SK-N-SH (cell line): ENCODE measurements around the gene STX11. TPM values are rescaled to one million over a fixed set of nuclear protein-coding genes. Genes with fewer than 3 reads are reported as not detected.

Experiments
- CTCF ChIA-PET: fragments of 300-600, 350-600 bp; formaldehyde crosslinking; extraction: SDS; loops from one replicate; lab custom pipeline; 2021; lab: Yijun Ruan, JAX
- POLR2A ChIA-PET: fragments of 350-600 bp; sonication (Branson Sonifier 250); formaldehyde crosslinking; extraction: SDS; loops from one replicate; lab custom pipeline; 2020; ENCODE audit warnings: antibody characterized with exemption, inconsistent platforms; lab: Yijun Ruan, JAX
- DNase-seq: peaks from one replicate; pipeline ENCODE4 v3.0.0; 2012
- H2AFZ ChIP-seq: fragments of 200-600 bp; sonication (generic); 2 replicates; pipeline ENCODE4 v1.8.1; 2016; ENCODE audit warnings: antibody characterized with exemption, mild to moderate bottlenecking, low read depth
- H3F3A ChIP-seq: fragments of 200-600 bp; sonication (generic); replicated peaks from 2 replicates; pipeline ENCODE3; 2016; ENCODE audit warnings: antibody characterized with exemption, mild to moderate bottlenecking; ENCODE audit not compliant: insufficient read depth
- H3K27ac ChIP-seq, 2 experiments: fragments of 200-500 bp in 1 of 2; fragments of 200-600 bp in 1 of 2; sonication (Bioruptor generic) in 1 of 2; sonication (generic), shearing (Covaris generic) in 1 of 2; 2 replicates each; pipeline versions ENCODE4 v1.5.1 to v1.6.1; 2014 to 2016; ENCODE audit warnings: low read depth in 2 of 2, inconsistent platforms in 1 of 2, low read length in 1 of 2, mild to moderate bottlenecking in 1 of 2, mixed read lengths in 1 of 2
- H3K27me3 ChIP-seq: fragments of 200-600 bp; sonication (generic), shearing (Covaris generic); 2 replicates; pipeline ENCODE4 v1.6.1; 2016; ENCODE audit warnings: mixed run types; ENCODE audit not compliant: insufficient read depth
- H3K36me3 ChIP-seq, 2 experiments: fragments of 200-500 bp in 1 of 2; fragments of 200-600 bp in 1 of 2; sonication (Bioruptor generic) in 1 of 2; sonication (generic) in 1 of 2; replicated peaks in 1 of 2; 2 replicates each; pipeline versions ENCODE3 to v1.5.1; 2014 to 2016; ENCODE audit warnings: low read length in 1 of 2, mild to moderate bottlenecking in 1 of 2; ENCODE audit not compliant: insufficient read depth in 2 of 2, control insufficient read depth in 1 of 2
- H3K4me1 ChIP-seq, 2 experiments: fragments of 200-500 bp in 1 of 2; fragments of 200-600 bp in 1 of 2; sonication (Bioruptor generic) in 1 of 2; sonication (generic), shearing (Covaris generic) in 1 of 2; 2 replicates each; pipeline versions ENCODE4 v1.5.1 to v1.6.1; 2014 to 2016; ENCODE audit warnings: low read depth in 1 of 2, low read length in 1 of 2, mixed run types in 1 of 2; ENCODE audit not compliant: insufficient read depth in 2 of 2, control insufficient read depth in 1 of 2
- H3K4me2 ChIP-seq: fragments of 200-600 bp; sonication (generic), shearing (Covaris generic); 2 replicates; pipeline ENCODE4 v1.6.1; 2017; ENCODE audit warnings: mixed run types
- H3K4me3 ChIP-seq, 2 experiments: fragments of 200-500 bp in 1 of 2; fragments of 200-600 bp in 1 of 2; sonication (Bioruptor generic) in 1 of 2; sonication (generic), shearing (Covaris generic) in 1 of 2; 2 replicates each; pipeline versions ENCODE4 v1.5.1 to v1.8.1; 2014 to 2016; ENCODE audit warnings: low read depth in 2 of 2, inconsistent platforms in 1 of 2, low read length in 1 of 2, mild to moderate bottlenecking in 1 of 2, mixed read lengths in 1 of 2, moderate library complexity in 1 of 2
- H3K79me2 ChIP-seq: fragments of 200-600 bp; sonication (generic); 2 replicates; pipeline ENCODE4 v1.8.1; 2017; ENCODE audit warnings: mild to moderate bottlenecking; ENCODE audit not compliant: insufficient read depth
- H3K9ac ChIP-seq: fragments of 200-600 bp; sonication (generic); 2 replicates; pipeline ENCODE4 v1.6.1; 2017; ENCODE audit warnings: mixed run types
- H3K9me2 ChIP-seq: fragments of 200-600 bp; sonication (generic); 2 replicates; pipeline ENCODE4 v1.6.1; 2017; ENCODE audit warnings: mixed run types
- H3K9me3 ChIP-seq: fragments of 200-600 bp; sonication (generic); 2 replicates; pipeline ENCODE4 v1.6.1; 2017; ENCODE audit warnings: mixed run types, mild to moderate bottlenecking, moderate library complexity
- H4K20me1 ChIP-seq: fragments of 200-600 bp; sonication (generic); 2 replicates; pipeline ENCODE4 v1.6.1; 2017; ENCODE audit warnings: mild to moderate bottlenecking, mixed run types; ENCODE audit not compliant: insufficient read depth
- EP300 ChIP-seq, 2 experiments: IDR thresholded peaks; 2 replicates each; pipeline versions ENCODE4 v1.4.0 to v1.6.1; 2012; ENCODE audit warnings: borderline replicate concordance in 1 of 2, low read depth in 1 of 2, low read length in 1 of 2
- EZH2phosphoT487 ChIP-seq: fragments of 200-600 bp; sonication (generic); IDR thresholded peaks from 2 replicates; pipeline ENCODE4 v1.6.1; 2017; ENCODE audit warnings: low read depth, mixed run types, mild to moderate bottlenecking, antibody characterized with exemption, moderate library complexity, borderline replicate concordance
- GABPA ChIP-seq: IDR thresholded peaks from 2 replicates; pipeline ENCODE4 v1.4.0; 2012; ENCODE audit warnings: low read depth, mild to moderate bottlenecking
- GATA2 ChIP-seq: sonication (generic); formaldehyde crosslinking; IDR thresholded peaks from 2 replicates; pipeline ENCODE4 v1.5.0; 2020; ENCODE audit warnings: mild to moderate bottlenecking, missing genetic modification reagents
- JUND ChIP-seq: IDR thresholded peaks from 2 replicates; pipeline ENCODE4 v1.4.0; 2012
- MEF2A ChIP-seq: IDR thresholded peaks from 2 replicates; pipeline ENCODE4 v1.4.0; 2012; ENCODE audit warnings: low read depth, borderline replicate concordance
- RAD21 ChIP-seq: IDR thresholded peaks from 2 replicates; pipeline ENCODE4 v1.6.1; 2012; ENCODE audit warnings: mild to moderate bottlenecking, low read length
- RFX5 ChIP-seq: IDR thresholded peaks from 2 replicates; pipeline ENCODE4 v1.6.1; 2012; ENCODE audit warnings: mild to moderate bottlenecking, improper control_type of control experiment, low read length
- TCF12 ChIP-seq: IDR thresholded peaks from 2 replicates; pipeline ENCODE4 v1.4.0; 2012
- YY1 ChIP-seq: IDR thresholded peaks from 2 replicates; pipeline ENCODE4 v1.4.0; 2012; ENCODE audit warnings: low read depth, mild to moderate bottlenecking
- WGBS: methylation state at CpG from one replicate; pipeline ENCODE4 v1.1.6; 2017; ENCODE audit warnings: low lambda C conversion rate; 5-methylcytosine and 5-hydroxymethylcytosine counted together
- polyA plus RNA-seq, 3 experiments: library from polyadenylated mRNA; depleted of rRNA; stranded (reverse); fragments of >200 nt; gene quantifications; 2 replicates each; pipeline ENCODE4 v1.2.3, GENCODE V29; 2012
- TF ChIP-seq, protein P1 (sequence below): IDR thresholded peaks from 2 replicates; pipeline ENCODE4 v1.6.1; 2012; ENCODE audit warnings: mild to moderate bottlenecking, low read depth, low read length, moderate library complexity
- TF ChIP-seq, protein P2 (sequence below): IDR thresholded peaks from 2 replicates; pipeline ENCODE4 v1.4.0; 2012; ENCODE audit warnings: low read depth
- TF ChIP-seq, protein P3 (sequence below): IDR thresholded peaks from 2 replicates; pipeline ENCODE4 v1.4.0; 2012; ENCODE audit warnings: low read depth, borderline replicate concordance
- TF ChIP-seq, protein P4 (sequence below): IDR thresholded peaks from 2 replicates; pipeline ENCODE4 v1.4.0; 2012; ENCODE audit warnings: low read depth, borderline replicate concordance
- TF ChIP-seq, protein P5 (sequence below): fragments of 200-600 bp; sonication (generic); IDR thresholded peaks from 2 replicates; pipeline ENCODE4 v1.6.1; 2017; ENCODE audit warnings: antibody characterized with exemption, mild to moderate bottlenecking, moderate library complexity

Gene STX11
- polyA plus RNA-seq, 1 of the 3 experiments (the other 2 are of a cell fraction): 0.15 TPM

DNA sequence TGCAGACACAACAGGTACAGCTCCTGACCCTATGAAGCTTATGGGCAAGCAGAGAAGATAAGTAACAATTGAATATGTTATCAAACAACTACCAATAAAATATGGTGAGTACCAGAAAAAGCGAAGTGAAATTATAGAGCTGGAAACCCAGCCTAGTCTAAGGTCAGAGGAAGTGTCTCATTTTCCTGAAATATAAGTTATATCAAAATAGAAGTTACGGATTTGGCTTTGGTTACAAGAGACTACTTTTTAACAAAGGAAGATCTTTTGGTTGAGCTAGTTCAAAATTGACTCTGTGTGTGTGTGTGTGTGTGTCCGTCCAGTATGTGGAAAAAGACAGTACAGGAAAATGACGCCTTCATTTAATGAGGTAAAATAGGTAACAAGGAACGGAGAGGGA, 8.9 kb downstream of the STX11 start:
- H3K27me3 ChIP-seq: 0 out of 2 replicates have a peak, but pooled peaks cover 10% of the 10 kb centered on the region
- no peaks in the 10 kb centered on the region for H3K9me3 ChIP-seq
- ChIA-PET CTCF (interaction anchor here (1.0 kb wide), 1 partner anchor 58 kb away, joined by 3 read pairs; no protein-coding TSS in a partner anchor), POLR2A (no interaction called here)
- DNase-seq: no peak
- H3K36me3 ChIP-seq: no peaks in the 10 kb centered on the region
- no peaks in the 10 kb centered on the region for H3F3A ChIP-seq
- no peaks in the 10 kb centered on the region for H3K79me2 ChIP-seq
- H2AFZ ChIP-seq: no peak overlapping the region
- H3K4me1 ChIP-seq: peaks cover 0 to 7% of the 10 kb centered on the region in 2 experiments; a peak in 1 of 4 replicates
- H3K27ac ChIP-seq: no peak overlapping the region
- no peaks in the 10 kb centered on the region for H4K20me1 ChIP-seq
- H3K9ac ChIP-seq: no peak overlapping the region
- H3K9me2 ChIP-seq: no peaks in the 10 kb centered on the region
- 43% methylated on average over 5 of the region's 5 CpGs for WGBS
- no peak overlapping the region for H3K4me3 ChIP-seq
- TF ChIP-seq, protein P1, sequence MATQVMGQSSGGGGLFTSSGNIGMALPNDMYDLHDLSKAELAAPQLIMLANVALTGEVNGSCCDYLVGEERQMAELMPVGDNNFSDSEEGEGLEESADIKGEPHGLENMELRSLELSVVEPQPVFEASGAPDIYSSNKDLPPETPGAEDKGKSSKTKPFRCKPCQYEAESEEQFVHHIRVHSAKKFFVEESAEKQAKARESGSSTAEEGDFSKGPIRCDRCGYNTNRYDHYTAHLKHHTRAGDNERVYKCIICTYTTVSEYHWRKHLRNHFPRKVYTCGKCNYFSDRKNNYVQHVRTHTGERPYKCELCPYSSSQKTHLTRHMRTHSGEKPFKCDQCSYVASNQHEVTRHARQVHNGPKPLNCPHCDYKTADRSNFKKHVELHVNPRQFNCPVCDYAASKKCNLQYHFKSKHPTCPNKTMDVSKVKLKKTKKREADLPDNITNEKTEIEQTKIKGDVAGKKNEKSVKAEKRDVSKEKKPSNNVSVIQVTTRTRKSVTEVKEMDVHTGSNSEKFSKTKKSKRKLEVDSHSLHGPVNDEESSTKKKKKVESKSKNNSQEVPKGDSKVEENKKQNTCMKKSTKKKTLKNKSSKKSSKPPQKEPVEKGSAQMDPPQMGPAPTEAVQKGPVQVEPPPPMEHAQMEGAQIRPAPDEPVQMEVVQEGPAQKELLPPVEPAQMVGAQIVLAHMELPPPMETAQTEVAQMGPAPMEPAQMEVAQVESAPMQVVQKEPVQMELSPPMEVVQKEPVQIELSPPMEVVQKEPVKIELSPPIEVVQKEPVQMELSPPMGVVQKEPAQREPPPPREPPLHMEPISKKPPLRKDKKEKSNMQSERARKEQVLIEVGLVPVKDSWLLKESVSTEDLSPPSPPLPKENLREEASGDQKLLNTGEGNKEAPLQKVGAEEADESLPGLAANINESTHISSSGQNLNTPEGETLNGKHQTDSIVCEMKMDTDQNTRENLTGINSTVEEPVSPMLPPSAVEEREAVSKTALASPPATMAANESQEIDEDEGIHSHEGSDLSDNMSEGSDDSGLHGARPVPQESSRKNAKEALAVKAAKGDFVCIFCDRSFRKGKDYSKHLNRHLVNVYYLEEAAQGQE: no peak
- no peak for TF ChIP-seq EP300 (IDR thresholded peaks at IDR 0.05; ENCODE audit: borderline replicate concordance in 1 of 2, low read depth in 1 of 2, low read length in 1 of 2)
- no peak for TF ChIP-seq GATA2 (CRISPR knock-in tag)
- no peak for TF ChIP-seq YY1
- no peak overlapping the region for H3K4me2 ChIP-seq

DNA sequence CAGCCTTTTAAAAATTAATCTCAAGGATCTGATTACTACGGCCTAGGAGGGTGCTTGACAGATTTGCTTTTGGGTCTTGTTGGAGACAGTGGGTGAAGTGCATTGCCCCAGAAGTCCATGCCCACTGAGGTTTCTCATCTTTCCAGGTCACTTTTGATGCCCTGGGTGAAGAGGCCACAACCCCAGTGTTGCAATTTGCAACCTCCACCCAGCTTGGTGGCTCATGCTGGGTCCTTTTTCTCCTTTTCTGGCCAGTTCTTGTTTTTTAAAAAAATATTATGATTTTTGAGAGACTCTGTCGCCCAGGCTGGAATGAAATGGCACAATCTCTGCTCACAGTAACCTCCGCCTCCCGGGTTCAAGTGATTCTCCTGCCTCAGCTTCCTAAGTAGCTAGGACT, 9.4 kb downstream of the STX11 start:
- Histone ChIP-seq H3K9me2 (no peaks in the 10 kb centered on the region), H3K9ac (no peak overlapping the region), H3K9me3 (no peaks in the 10 kb centered on the region), H4K20me1 (no peaks in the 10 kb centered on the region), H3K27me3 (0 out of 2 replicates have a peak, but pooled peaks cover 5% of the 10 kb centered on the region), H3K27ac (no peak overlapping the region)
- TF ChIP-seq, protein P2, sequence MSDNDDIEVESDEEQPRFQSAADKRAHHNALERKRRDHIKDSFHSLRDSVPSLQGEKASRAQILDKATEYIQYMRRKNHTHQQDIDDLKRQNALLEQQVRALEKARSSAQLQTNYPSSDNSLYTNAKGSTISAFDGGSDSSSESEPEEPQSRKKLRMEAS: no peak
- TF ChIP-seq TCF12 (no peak), RFX5 (no peak), EZH2phosphoT487 (no peak), RAD21 (no peak), MEF2A (no peak), JUND (no peak), GABPA (no peak)
- TF ChIP-seq, protein P3, sequence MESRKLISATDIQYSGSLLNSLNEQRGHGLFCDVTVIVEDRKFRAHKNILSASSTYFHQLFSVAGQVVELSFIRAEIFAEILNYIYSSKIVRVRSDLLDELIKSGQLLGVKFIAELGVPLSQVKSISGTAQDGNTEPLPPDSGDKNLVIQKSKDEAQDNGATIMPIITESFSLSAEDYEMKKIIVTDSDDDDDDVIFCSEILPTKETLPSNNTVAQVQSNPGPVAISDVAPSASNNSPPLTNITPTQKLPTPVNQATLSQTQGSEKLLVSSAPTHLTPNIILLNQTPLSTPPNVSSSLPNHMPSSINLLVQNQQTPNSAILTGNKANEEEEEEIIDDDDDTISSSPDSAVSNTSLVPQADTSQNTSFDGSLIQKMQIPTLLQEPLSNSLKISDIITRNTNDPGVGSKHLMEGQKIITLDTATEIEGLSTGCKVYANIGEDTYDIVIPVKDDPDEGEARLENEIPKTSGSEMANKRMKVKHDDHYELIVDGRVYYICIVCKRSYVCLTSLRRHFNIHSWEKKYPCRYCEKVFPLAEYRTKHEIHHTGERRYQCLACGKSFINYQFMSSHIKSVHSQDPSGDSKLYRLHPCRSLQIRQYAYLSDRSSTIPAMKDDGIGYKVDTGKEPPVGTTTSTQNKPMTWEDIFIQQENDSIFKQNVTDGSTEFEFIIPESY: no peak
- TF ChIP-seq, protein P4, sequence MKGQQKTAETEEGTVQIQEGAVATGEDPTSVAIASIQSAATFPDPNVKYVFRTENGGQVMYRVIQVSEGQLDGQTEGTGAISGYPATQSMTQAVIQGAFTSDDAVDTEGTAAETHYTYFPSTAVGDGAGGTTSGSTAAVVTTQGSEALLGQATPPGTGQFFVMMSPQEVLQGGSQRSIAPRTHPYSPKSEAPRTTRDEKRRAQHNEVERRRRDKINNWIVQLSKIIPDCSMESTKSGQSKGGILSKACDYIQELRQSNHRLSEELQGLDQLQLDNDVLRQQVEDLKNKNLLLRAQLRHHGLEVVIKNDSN: no peak
- TF ChIP-seq, protein P5, sequence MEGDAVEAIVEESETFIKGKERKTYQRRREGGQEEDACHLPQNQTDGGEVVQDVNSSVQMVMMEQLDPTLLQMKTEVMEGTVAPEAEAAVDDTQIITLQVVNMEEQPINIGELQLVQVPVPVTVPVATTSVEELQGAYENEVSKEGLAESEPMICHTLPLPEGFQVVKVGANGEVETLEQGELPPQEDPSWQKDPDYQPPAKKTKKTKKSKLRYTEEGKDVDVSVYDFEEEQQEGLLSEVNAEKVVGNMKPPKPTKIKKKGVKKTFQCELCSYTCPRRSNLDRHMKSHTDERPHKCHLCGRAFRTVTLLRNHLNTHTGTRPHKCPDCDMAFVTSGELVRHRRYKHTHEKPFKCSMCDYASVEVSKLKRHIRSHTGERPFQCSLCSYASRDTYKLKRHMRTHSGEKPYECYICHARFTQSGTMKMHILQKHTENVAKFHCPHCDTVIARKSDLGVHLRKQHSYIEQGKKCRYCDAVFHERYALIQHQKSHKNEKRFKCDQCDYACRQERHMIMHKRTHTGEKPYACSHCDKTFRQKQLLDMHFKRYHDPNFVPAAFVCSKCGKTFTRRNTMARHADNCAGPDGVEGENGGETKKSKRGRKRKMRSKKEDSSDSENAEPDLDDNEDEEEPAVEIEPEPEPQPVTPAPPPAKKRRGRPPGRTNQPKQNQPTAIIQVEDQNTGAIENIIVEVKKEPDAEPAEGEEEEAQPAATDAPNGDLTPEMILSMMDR: no peak
- TF ChIP-seq, all 33 proteins: peak for 0
- Histone ChIP-seq H3K4me2 (no peak overlapping the region), H3F3A (no peaks in the 10 kb centered on the region), H3K36me3 (no peaks in the 10 kb centered on the region), H3K79me2 (no peaks in the 10 kb centered on the region), H3K4me3 (no peak overlapping the region), H3K4me1 (peaks cover 0 to 7% of the 10 kb centered on the region in 2 experiments; a peak in 1 of 4 replicates), H2AFZ (no peak overlapping the region)
- 37% methylated on average over 4 of the region's 4 CpGs for WGBS
- DNase-seq: no peak
- CTCF ChIA-PET: no interaction called here
- POLR2A ChIA-PET: no interaction called here
